HepG2 (cell line): ENCODE results near the gene DDX39B. TPM values are rescaled to one million over a fixed set of nuclear protein-coding genes. Genes with fewer than 3 reads are reported as not detected.

Experiments used
- KDM5B ChIP-seq: sonication (generic); formaldehyde crosslinking; IDR thresholded peaks from 2 replicates; pipeline ENCODE4 v1.4.0; 2020; ENCODE audit warnings: missing genetic modification reagents, mild to moderate bottlenecking, borderline replicate concordance
- NCOA5 ChIP-seq: sonication (generic); formaldehyde crosslinking; IDR thresholded peaks from 2 replicates; pipeline ENCODE4 v1.4.0; 2020; ENCODE audit warnings: missing genetic modification reagents
- NFRKB ChIP-seq: fragments of 450-650 bp; IDR thresholded peaks from 2 replicates; pipeline ENCODE4 v1.6.1; 2017
- NR1H2 ChIP-seq: sonication (generic); formaldehyde crosslinking; IDR thresholded peaks from 2 replicates; pipeline ENCODE4 v1.8.1; 2022; ENCODE audit warnings: low read depth, missing genetic modification reagents, borderline replicate concordance
- POLR2AphosphoS5 ChIP-seq: IDR thresholded peaks from 2 replicates; pipeline ENCODE4 v1.6.1; 2012; ENCODE audit warnings: low read depth, low read length
- RBM22 ChIP-seq: fragments of 200-400 bp; formaldehyde crosslinking; optimal IDR thresholded peaks from 2 replicates; pipeline ENCODE3; 2017; ENCODE audit warnings: mild to moderate bottlenecking, low read length, moderate library complexity
- YEATS4 ChIP-seq: sonication (generic); formaldehyde crosslinking; IDR thresholded peaks from 2 replicates; pipeline ENCODE4 v1.4.0; 2020; ENCODE audit warnings: missing genetic modification reagents, borderline replicate concordance
- ZC3H4 ChIP-seq: sonication (generic); formaldehyde crosslinking; IDR thresholded peaks from 2 replicates; pipeline ENCODE4 v1.4.0; 2020; ENCODE audit warnings: missing genetic modification reagents, borderline replicate concordance
- ZFP41 ChIP-seq: sonication (generic); formaldehyde crosslinking; IDR thresholded peaks from 2 replicates; pipeline ENCODE4 v1.4.0; 2020; ENCODE audit warnings: mild to moderate bottlenecking, missing genetic modification reagents, borderline replicate concordance
- ZIK1 ChIP-seq: sonication (generic); formaldehyde crosslinking; IDR thresholded peaks from 2 replicates; pipeline ENCODE4 v1.5.0; 2020; ENCODE audit warnings: mild to moderate bottlenecking, low read depth, missing genetic modification reagents, borderline replicate concordance
- ZNF430 ChIP-seq: sonication (generic); formaldehyde crosslinking; IDR thresholded peaks from 2 replicates; pipeline ENCODE4 v1.9.0; 2021; ENCODE audit warnings: mild to moderate bottlenecking, missing genetic modification reagents
- polyA plus RNA-seq, 8 experiments: library from polyadenylated mRNA; depleted of rRNA in 3 of 8; stranded (reverse) in 7 of 8; unstranded in 1 of 8; fragments of >200 nt; fragmentation: Illumina TruSeq in 4 of 8; extraction: Trizol in 4 of 8; gene quantifications; 2 replicates each; pipeline versions ENCODE4 v1.2.1 to v1.2.3, GENCODE V29; 2011 to 2016; ENCODE audit warnings: low read depth in 4 of 8, missing spikeins in 1 of 8, mixed read lengths in 1 of 8; ENCODE audit not compliant: insufficient read depth in 1 of 8
- total RNA-seq, 5 experiments: library from RNA; depleted of rRNA; stranded (reverse); fragments of >200 nt; fragmentation: Illumina TruSeq; extraction: Trizol; gene quantifications; 2 replicates each; pipeline ENCODE4 v1.2.3, GENCODE V29; 2016; ENCODE audit warnings: low read depth in 1 of 5
- TF ChIP-seq, protein P1 (sequence below): IDR thresholded peaks from 2 replicates; pipeline ENCODE4 v1.6.1; 2016; ENCODE audit warnings: missing compliant biosample characterization, missing genetic modification reagents, borderline replicate concordance
- TF ChIP-seq, protein P2 (sequence below): sonication (generic); formaldehyde crosslinking; IDR thresholded peaks from 2 replicates; pipeline ENCODE4 v1.5.0; 2020; ENCODE audit warnings: mild to moderate bottlenecking, missing genetic modification reagents, borderline replicate concordance
- TF ChIP-seq, protein P3 (sequence below), 2 experiments: sonication (generic) in 1 of 2; formaldehyde crosslinking in 1 of 2; IDR thresholded peaks; 2 replicates each; pipeline versions ENCODE4 v1.5.1 to v1.6.1; 2011 to 2020; ENCODE audit warnings: borderline replicate concordance in 1 of 2, low read depth in 1 of 2, low read length in 1 of 2, mild to moderate bottlenecking in 1 of 2, missing genetic modification reagents in 1 of 2, moderate library complexity in 1 of 2
- TF ChIP-seq, protein P4 (sequence below): sonication (generic); formaldehyde crosslinking; IDR thresholded peaks from 2 replicates; pipeline ENCODE4 v1.9.0; 2021; ENCODE audit warnings: missing genetic modification reagents, borderline replicate concordance
- TF ChIP-seq, protein P5 (sequence below): sonication (generic); formaldehyde crosslinking; IDR thresholded peaks from 2 replicates; pipeline ENCODE4 v1.4.0; 2020; ENCODE audit warnings: missing genetic modification reagents

DDX39B gene
- total and polyA plus RNA-seq, 2 of the 13 experiments (the other 11 are each of a cell fraction or from before 2014, with no cell fraction given), result 570 to 678 TPM

DNA sequence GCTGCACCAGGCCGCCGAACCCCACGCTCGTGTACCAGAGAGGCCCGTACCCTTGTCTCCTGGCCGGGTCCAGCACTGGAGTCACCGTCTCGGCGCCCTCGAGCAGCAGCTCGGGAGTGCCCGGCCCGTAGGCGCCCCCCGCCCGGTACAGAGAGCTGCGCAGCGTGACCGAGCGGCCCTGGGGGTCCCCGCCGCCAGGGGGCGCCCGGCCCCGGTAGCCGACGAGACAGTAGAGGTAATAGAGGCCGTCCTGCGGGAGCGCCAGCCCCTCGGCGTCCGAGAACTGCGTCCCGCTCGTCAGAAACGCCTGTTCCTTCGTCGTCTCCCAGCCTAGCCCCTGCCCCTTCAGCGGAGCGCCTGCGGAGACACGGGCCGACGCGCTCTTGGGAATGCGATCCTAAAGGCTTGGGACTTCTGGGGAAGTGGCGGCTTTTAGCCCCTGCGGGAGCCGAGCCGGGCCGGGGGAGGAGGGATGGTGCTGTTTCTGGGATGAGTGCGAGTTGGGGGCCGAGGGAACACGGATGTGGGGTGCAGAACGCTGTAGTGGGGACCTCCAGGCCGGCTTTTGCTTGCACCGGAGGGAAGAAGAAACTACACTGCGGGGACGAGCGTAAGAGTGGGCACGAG is 39.1 kb upstream of the DDX39B start (continued):
- TF ChIP-seq, protein P1, sequence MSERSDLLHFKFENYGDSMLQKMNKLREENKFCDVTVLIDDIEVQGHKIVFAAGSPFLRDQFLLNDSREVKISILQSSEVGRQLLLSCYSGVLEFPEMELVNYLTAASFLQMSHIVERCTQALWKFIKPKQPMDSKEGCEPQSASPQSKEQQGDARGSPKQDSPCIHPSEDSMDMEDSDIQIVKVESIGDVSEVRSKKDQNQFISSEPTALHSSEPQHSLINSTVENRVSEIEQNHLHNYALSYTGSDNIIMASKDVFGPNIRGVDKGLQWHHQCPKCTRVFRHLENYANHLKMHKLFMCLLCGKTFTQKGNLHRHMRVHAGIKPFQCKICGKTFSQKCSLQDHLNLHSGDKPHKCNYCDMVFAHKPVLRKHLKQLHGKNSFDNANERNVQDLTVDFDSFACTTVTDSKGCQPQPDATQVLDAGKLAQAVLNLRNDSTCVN (CRISPR knock-in tag), result 0 out of 2 replicates have a peak, but pooled peaks have one; percentile 63
- TF ChIP-seq, protein P2, sequence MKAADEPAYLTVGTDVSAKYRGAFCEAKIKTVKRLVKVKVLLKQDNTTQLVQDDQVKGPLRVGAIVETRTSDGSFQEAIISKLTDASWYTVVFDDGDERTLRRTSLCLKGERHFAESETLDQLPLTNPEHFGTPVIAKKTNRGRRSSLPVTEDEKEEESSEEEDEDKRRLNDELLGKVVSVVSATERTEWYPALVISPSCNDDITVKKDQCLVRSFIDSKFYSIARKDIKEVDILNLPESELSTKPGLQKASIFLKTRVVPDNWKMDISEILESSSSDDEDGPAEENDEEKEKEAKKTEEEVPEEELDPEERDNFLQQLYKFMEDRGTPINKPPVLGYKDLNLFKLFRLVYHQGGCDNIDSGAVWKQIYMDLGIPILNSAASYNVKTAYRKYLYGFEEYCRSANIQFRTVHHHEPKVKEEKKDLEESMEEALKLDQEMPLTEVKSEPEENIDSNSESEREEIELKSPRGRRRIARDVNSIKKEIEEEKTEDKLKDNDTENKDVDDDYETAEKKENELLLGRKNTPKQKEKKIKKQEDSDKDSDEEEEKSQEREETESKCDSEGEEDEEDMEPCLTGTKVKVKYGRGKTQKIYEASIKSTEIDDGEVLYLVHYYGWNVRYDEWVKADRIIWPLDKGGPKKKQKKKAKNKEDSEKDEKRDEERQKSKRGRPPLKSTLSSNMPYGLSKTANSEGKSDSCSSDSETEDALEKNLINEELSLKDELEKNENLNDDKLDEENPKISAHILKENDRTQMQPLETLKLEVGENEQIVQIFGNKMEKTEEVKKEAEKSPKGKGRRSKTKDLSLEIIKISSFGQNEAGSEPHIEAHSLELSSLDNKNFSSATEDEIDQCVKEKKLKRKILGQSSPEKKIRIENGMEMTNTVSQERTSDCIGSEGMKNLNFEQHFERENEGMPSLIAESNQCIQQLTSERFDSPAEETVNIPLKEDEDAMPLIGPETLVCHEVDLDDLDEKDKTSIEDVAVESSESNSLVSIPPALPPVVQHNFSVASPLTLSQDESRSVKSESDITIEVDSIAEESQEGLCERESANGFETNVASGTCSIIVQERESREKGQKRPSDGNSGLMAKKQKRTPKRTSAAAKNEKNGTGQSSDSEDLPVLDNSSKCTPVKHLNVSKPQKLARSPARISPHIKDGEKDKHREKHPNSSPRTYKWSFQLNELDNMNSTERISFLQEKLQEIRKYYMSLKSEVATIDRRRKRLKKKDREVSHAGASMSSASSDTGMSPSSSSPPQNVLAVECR (CRISPR knock-in tag), result peak; percentile 84; the same call in 1 of the 2 replicates
- TF ChIP-seq ZFP41 (no peak), NR1H2 (CRISPR knock-in tag) (no peak), ZIK1 (CRISPR knock-in tag) (peak; percentile 73; the same call in 1 of the 2 replicates), POLR2AphosphoS5 (peak; percentile 42; the same call in 1 of the 2 replicates), NFRKB (no peak), ZNF430 (CRISPR knock-in tag) (peak; percentile 44; the same call in 1 of the 2 replicates), RBM22 (no peak), NCOA5 (no peak), KDM5B (CRISPR knock-in tag) (peak; percentile 96), ZC3H4 (CRISPR knock-in tag) (no peak), YEATS4 (CRISPR knock-in tag) (peak; percentile 76)
- TF ChIP-seq, protein P3, sequence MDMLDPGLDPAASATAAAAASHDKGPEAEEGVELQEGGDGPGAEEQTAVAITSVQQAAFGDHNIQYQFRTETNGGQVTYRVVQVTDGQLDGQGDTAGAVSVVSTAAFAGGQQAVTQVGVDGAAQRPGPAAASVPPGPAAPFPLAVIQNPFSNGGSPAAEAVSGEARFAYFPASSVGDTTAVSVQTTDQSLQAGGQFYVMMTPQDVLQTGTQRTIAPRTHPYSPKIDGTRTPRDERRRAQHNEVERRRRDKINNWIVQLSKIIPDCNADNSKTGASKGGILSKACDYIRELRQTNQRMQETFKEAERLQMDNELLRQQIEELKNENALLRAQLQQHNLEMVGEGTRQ (IDR thresholded peaks at IDR 0.05; ENCODE audit: low read depth, low read length), result no peak
- TF ChIP-seq, protein P3 (CRISPR knock-in tag; IDR thresholded peaks at IDR 0.05; ENCODE audit: borderline replicate concordance), result no peak
- TF ChIP-seq, protein P4, sequence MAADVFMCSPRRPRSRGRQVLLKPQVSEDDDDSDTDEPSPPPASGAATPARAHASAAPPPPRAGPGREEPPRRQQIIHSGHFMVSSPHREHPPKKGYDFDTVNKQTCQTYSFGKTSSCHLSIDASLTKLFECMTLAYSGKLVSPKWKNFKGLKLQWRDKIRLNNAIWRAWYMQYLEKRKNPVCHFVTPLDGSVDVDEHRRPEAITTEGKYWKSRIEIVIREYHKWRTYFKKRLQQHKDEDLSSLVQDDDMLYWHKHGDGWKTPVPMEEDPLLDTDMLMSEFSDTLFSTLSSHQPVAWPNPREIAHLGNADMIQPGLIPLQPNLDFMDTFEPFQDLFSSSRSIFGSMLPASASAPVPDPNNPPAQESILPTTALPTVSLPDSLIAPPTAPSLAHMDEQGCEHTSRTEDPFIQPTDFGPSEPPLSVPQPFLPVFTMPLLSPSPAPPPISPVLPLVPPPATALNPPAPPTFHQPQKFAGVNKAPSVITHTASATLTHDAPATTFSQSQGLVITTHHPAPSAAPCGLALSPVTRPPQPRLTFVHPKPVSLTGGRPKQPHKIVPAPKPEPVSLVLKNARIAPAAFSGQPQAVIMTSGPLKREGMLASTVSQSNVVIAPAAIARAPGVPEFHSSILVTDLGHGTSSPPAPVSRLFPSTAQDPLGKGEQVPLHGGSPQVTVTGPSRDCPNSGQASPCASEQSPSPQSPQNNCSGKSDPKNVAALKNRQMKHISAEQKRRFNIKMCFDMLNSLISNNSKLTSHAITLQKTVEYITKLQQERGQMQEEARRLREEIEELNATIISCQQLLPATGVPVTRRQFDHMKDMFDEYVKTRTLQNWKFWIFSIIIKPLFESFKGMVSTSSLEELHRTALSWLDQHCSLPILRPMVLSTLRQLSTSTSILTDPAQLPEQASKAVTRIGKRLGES (CRISPR knock-in tag), result no peak
- TF ChIP-seq, protein P5, sequence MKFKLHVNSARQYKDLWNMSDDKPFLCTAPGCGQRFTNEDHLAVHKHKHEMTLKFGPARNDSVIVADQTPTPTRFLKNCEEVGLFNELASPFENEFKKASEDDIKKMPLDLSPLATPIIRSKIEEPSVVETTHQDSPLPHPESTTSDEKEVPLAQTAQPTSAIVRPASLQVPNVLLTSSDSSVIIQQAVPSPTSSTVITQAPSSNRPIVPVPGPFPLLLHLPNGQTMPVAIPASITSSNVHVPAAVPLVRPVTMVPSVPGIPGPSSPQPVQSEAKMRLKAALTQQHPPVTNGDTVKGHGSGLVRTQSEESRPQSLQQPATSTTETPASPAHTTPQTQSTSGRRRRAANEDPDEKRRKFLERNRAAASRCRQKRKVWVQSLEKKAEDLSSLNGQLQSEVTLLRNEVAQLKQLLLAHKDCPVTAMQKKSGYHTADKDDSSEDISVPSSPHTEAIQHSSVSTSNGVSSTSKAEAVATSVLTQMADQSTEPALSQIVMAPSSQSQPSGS (CRISPR knock-in tag), result peak; percentile 65
